NCI-H2029 (cell line): ENCODE results near the gene MARK3.

Experiments
- DNase-seq: peaks from one replicate; lab custom pipeline; 2025; lab: John Stamatoyannopoulos, UW

The MARK3 gene

DNA sequence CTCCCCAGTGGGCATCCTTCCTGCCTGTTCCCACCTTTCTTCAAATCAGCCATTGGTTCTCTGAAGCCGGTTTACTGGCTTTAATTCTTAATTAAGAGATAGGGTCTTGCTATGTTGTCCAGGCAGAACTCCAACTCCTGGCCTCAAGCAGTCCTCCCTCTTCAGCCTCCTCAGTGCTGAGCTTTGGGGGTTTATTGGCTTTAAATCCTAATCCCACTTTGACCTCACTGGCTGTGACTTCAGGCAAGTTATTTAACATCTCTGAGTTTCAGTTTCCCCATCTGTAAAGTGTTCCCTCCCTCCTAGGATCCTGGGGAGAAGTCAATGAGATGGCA is 141.7 kb downstream of the MARK3 start:
- DNase-seq, result no peak

DNA sequence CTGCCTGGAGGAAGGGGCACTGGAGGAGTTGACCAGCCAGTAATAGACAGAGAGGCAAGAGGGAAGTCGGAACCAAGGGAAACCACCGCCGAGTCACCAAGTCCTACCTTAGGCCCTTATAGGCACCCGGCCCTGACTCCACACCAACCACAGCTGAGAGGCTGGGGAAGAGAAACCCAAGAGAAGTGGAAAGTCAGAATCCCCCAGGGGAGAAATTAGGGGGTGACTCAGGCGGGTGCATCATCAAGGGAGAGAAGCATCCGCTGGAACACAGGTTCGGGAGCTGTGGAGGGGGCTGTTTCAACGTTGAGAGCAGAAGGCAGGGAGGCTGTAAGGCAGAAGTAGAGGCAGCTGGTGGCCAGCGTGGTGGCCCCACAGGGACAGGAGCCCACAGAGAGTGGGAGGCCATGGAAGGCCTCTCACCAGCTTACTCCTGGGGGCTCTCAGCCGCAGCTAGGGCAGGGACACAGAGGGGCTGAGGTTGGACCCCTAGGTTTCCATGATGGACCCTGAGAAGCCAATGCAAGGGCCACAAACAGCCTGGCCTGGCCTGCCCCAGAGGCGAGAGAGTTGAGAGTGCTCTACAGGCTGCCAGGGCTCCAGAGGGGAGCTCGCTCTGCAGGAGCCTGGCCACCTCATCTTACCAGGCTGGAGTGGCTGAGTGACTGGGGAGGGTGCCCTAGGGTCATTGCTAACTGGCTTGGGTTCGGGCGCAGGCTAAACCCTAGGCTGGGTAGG is 142.4 kb downstream of the MARK3 start:
- DNase-seq, result no peak

DNA sequence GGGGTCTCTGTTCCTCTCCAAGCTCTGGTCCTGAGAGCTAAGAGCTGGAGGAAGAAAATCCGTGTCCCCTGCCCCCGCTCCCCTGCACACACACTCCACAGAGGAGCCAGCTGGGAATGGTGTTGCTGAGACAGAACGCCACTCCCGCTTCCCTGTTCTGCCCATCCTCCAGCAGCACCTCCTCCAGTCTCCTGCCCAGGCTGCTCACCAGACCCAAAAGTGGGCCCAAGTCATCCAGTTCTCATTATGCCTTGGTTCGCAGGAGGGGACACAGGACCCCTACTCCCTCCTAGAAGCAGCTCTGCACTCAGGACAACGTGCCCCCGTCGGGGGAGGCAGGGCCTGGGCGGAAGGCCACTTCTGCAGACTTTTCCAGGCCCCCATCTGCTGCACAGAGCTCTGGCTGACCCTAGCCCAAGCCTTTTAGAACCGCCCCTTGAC is 143.0 kb downstream of the MARK3 start:
- DNase-seq, result no peak

DNA sequence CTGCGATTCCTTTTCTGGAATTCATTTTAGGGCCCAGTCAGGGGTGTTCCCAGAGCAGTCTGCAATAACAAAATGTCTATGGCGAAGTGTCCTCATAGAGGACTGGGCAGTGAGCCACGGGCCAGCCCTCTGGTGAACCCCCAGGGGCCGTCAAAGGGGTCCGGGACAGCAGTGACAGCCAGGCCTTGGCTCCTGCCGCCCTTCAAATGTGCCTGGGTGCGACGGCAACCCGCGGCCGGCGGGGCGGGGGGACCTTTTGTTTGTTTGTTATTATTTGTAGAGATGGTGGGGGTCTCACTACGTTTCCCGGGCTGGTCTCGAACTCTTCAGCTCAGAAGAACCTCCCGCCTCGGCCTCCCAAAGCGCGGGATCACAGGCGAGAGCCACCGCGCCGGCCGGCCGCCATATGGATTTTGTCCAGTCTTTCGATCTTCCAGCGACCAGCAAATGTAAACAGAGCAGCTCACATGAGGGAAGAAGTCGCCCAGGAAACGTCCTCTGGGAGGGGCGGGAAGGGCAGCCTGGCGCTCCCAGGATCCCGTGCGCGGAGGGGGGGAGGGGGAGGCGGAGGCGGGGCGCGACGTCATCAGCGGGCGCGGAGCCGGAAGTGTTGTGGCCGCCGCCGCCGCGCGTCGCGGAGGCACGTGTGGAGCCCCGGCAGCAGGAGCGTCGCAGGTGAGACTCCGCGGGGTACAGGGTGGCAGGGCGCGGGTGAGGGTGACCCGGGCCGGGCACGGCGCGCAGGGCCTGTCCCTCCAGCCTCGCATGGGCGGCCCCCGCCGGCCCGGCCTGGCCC is 143.6 kb downstream of the MARK3 start, which contains the start of gene TRMT61A:
TSS of gene TRMT61A (plus strand) at position 610 of the 796 bp plus-strand sequence. CDS start 783 bp downstream, outside the sequence.
- peak; percentile 72 for DNase-seq

DNA sequence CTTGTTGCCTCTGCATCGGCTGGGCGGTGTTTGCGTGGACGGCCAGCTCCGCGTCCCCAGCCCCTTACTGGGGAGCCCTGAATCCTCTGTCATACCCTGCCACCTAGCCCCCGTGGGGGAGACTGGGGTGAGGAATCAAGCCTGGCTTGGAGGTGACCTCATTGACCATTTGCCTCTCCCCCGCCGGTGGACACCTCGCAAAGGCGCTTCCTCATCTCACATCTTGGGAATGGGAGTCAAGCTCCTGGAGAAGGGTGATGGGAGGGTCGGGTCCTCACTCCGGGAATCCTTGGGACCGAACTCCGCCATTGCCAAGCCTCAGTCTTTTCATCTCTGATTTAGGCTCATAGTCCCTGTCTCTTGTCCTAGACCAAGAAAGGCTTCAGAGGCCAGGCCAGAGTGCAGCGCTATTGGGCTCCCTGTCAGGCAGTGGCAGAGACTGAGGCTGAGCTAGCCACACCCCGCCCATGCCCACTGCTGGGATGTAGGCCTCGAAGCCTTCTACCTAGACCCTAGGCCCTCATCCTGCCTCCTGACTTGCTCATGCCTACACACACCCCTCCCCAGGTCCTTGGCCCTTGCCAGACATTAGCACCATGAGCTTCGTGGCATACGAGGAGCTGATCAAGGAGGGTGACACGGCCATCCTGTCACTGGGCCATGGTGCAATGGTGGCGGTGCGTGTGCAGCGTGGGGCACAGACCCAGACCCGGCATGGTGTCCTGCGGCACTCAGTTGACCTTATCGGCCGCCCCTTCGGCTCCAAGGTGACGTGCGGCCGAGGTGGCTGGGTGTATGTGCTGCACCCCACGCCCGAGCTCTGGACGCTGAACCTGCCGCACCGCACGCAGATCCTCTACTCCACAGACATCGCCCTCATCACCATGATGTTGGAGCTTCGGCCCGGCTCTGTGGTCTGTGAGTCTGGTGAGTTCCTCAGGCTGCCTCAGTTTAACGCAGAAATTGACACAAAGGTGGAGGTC is 144.5 kb downstream of the MARK3 start:
- no peak for DNase-seq

DNA sequence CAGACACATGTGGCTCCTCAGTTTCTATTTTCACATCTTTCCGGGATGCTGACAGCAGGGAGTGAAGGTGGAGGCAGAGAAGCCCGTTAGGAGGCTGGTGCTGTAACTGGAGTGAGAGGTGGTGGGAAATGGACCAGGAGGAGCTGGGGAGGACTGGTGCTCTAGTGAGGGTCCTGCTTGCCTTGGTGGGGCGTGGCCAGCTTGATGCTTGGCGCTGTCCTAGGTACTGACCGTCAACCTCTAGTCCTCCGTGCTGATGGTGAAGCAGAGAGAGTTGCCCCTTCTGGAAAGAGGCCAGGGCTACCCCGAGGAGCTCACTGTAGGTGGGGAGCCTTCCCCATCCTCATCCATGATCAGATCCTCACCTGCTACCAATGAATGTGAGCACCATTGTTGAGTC is 145.2 kb downstream of the MARK3 start:
- DNase-seq, result no peak

DNA sequence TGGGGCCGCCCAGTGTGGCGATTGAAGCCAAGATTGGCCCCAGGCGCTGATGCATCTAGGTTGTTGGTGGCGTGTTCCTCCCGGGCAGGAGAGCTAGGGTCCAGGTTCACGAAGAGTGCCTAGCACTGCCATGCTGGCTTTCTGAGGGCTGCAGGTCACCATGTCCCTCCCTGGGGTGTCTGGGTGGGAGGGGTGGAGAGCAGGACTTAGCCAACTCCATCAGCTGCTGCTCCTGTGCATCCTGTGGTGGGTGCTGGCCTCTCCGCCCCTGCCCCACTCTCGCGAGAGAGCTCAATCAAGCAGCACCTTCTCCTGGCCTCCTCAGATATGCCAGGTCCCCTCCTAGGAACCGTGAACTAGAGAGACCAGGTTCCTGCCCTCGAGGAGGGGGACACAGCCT is 145.6 kb downstream of the MARK3 start:
- no peak for DNase-seq

DNA sequence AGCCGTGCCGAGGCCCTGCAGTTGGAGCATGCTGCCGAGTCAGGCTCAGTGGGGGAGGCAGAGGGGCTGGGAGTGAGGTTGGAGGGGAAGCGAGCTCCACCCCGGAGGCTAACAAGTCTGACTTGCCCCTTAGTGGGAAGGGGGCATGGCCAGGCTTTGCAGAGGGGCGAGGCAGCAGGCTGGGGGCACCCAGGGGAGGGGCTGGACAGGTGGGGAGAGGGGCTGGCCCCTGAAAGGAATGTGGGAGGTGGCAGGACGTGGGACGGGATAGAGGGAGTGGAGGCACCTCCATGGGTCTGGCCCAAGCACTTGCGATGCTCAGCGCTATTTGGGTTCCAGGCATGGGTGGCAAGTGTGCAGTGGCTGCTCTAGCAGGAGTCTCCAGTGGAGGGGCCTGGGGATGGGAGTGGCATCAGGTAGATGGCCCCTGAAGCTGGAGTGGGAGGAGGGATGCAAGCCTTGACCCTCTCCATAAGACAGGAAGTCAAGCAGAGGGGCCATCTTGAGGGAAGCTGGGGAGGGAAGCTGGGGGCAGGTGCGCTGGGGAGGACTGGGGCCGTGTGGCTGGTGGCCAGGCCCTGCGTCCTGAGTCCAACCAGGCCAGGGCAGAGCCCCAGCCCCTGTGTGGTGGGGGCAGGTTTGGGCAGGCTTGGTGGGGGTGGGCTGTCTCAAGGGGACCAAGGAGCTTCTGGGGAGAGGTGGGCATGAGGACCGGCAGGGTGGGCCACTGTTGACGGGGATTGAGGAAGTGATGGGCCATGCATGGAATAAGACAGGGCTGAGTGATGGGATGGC is 146.4 kb downstream of the MARK3 start:
- DNase-seq, result no peak

DNA sequence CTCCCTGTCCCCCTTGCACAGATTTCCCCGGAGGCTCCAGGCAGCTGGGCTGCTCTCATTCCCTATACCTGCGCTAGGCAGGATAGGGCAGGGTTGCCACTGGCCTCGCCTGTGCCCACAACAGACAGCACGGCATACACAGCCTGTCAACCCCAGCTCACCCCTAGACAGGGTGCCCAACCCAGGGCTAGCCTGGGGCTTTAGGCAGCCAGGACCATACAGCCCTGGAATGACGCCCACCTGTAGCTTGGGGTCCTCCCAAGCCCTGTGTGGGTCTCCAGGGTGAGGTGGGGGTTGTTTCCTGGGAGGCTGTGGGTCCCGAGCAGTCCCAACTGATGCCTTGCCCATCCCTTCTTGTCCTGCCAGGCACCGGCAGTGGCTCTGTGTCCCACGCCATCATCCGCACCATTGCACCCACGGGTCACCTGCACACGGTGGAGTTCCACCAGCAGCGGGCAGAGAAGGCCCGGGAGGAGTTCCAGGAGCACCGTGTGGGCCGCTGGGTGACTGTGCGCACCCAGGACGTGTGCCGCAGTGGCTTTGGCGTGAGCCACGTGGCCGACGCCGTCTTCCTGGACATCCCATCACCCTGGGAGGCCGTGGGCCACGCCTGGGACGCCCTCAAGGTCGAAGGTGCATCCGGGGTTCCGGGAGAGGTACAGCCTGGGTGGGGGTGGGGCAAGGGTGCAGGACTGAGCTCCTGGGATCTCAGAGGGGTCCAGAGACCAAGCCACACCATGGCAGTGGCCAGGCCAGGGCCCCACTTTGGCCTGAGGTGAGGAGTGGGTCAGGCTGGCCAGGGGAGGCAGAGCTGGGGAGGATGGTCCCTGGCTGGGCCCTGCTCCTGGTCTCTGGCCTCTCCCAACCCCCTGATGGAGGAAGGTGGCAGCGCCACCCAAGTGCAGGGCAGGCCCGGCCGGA is 147.3 kb downstream of the MARK3 start:
- no peak for DNase-seq

DNA sequence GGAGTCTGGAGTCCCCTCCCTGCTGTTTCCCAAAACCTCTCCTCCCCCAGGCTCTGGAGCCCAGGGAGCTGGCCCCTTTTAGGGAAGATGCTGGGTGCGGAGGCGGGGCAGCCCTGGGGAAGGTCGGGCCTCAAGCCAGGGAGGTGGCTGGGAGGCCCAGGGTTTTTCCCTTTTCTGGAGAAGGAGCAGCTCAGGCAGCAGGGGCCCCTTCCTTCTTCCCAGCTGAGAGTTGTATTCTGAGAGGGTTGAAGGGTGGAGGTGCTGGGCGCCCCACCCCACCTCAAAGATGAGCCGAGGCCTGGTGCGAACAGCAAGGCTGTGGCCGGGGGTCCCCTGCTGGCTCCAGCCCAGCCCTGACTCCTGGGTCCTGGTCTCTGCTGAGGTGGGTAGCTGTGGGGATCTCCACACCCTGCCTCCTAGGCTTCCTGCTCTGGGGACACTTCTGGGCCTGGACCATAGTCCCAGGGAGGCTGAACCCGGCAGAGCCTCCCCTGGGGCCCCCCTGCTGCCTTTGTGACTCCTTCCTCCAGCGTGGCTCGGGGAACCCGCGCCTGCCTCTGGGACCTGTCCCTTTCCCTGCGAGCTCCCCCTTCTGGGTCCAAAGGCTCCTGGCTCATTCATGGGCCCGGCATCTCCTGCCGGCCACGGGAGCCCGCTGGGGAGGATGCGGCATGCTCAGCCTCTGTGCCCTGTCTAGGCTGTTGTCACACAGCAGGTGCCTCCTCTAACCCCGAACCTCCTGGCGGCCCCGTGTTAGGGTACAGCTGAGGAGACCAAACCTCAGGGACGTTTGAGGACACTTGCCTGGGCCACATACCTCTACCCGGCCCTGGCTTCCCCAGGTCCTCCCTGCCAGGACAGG is 148.2 kb downstream of the MARK3 start:
- no peak for DNase-seq

DNA sequence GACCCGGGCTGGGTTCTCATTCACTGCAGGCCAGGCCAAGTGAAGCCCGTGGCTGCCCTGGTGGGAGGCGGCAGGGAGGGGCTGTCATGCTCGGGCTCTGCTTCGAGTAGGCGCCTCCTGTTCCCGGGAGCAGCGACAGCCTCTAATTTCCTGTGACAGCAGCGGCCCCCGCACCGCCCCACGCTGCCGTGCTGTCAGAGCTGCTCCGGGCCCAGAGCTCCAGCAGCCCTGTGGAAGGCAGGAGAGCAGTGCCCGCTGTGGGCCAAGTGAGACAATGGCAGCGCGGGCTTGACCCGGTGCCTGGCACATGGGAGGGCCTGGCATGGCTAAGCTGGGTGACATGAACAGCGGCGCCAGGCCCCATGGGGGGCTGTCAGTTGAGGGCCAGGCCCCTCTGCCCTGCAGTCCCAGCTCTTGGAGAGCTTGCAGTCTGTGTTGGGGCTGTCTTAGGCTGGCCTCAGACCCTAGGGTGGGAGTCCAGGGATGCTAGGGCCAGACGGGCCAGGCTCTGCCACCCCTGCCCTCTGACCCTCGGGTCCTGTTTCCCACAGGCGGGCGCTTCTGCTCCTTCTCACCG is 148.9 kb downstream of the MARK3 start:
- no peak for DNase-seq

DNA sequence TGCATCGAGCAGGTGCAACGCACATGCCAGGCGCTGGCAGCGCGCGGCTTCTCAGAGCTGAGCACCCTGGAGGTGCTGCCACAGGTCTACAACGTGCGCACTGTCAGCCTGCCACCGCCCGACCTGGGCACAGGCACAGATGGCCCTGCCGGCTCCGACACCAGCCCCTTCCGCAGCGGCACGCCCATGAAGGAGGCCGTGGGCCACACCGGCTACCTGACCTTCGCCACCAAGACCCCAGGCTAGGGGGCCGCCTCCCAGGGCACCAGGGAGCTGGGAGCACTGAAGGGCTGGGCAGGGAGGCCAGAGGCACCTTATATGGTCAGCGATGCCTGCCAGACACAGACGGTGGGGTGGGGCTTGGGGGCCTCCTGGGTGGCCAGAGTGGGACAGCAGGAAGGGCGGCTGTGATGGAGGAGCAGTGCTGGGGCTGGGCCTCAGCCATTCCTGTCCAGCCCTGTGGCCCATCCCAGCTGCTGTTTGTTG is 149.4 kb downstream of the MARK3 start:
- no peak for DNase-seq

DNA sequence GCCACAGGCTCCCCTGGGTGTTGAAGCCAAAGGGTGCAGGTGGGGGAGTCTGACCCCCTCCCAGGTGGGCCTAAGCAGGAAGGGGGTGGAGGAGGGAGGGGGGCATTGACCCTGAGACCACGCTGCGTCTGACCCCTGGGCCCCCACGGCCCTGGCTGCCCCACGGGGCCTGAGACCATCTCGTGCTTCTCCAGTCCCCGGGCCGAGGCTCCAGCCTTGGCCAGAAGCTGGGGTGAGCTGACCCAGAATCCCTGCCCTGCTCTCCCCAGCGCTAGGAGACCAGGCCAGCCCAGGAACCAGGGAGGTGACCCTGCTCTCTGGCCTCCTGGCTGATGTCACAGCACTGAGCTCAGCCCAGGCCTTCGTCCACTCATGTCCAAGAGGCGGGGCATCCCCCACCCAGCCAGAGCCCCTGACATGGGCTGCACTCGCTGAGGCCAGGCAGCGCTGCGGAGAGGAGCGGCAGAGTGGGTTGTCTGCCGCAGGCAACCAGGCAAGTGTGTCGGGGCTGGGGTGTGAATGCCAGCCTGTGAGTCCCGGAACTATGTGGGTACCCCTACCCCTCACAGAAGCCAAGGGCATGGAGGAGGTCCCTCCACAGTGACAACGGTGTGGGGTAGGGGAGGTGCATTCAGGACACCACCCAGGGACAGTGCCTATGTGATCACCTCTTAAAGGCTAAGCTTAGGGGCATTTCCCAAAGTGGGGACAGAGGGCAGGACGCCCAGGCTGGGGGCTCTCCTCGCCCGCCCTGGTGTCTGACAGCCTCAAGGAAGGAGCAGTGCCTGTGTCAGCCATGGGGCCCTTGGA is 150.1 kb downstream of the MARK3 start:
- no peak for DNase-seq

DNA sequence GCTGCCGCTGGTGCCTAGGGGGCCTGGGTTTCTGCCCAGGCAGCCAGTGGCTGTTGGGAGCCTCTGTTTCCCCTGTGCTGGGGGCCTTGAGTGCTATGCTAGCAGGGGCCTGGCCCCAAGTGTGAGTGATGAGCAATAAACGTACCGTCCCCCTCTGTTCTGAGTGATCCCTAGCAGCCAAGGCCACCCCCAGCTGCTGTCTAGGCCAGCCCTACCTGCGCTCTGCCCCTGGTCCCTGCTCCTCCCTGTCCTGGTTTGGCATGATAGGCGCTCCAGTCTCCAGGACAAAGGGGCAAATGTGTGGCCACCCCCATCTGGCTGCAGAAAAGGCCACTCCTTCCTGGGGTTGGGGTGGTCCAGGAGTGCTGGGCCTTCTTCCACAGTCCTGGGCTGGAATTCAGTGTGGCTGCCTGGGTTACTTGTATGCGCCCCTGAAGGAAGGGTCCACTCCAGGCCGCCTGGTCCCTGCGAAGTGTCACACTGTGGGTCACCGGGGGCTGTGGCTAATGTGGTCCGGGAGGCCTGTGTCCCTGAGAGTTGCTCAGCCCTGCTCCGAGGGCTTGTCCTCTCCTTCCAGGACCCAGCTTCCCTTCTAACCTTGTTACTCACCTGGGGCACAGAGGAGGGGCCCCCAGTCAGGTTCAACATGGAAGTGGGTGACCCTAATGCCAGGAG is 150.8 kb downstream of the MARK3 start:
- no peak for DNase-seq

DNA sequence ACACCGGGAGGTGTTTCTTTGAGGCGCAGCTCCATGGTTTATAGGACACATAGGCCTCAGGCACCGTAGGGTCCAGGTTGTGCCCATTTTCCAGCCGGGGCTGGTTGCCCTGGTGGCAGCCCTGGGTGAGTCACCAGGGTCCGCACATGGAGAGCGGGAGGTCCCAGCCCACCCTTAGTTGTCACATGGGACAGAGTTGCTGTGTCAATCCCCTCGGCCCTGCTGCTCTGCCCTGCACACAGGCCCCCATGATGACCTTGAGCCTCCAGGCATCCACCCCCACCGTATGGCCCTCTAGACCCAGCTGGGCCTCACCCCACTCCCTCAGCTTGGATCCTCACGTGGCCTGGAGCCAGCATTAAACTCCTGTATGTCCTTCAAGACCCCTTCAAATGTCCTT is 151.5 kb downstream of the MARK3 start:
- DNase-seq, result no peak

DNA sequence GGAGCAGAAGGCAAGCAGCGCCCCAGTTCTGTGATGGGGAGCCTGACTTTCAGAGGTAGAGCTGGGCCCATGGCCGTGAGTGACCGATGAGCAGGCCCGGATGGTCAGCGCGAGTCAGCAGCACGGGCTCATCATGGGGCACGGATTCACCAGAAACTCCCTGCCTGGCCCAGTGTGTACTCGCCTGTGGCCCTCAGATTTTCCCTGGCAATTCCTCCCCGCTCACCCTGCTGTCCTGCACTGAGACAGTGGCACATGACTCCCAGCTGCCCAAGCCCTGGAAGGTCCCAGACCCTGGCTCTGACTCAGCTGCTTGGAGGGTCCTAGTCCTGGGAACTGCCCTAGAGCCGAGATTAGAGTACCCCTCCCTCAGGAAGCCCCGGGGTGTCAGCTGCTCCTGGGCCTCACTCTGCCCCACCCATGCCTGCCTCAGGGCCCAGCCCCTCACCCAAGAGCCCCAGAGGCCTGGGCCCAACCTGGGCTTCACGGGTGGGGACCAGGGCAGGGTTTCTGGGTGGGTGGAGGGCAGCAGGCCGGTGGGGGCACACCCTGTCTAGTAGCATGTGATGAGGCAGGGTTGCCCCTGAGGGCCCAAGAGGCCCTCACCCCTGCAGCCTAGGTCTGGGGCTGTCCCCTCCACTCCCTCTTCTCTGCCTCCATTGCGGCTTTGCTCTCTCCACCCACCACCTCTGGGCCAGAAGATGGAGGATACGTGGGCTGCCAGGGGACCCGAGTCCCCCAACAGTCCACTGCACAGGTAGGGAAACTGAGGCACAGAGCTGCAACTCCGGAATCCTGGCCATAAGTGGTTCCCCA is 152.2 kb downstream of the MARK3 start:
- no peak for DNase-seq
